ENCODE measurements around the gene CLASP2.

- TF ChIP-seq CTCF (optimal IDR thresholded peaks at IDR 0.05 in 1 of 3, IDR thresholded peaks at IDR 0.05 in 1 of 3, conservative IDR thresholded peaks at IDR 0.05 in 1 of 3; ENCODE audit: extremely low read depth in 1 of 3, insufficient read depth in 2 of 3, low read length in 3 of 3) (no peak), EZH2 (IDR thresholded peaks at IDR 0.05; ENCODE audit: low read length) (no peak)
These were observed 49.4 kb downstream of the CLASP2 start for GRCh38 chr3:33668618-33669017.

Measured in keratinocyte (primary cell).